ENCODE data around the gene PML.

The PML gene

GRCh38 chr15:74013374-74013894 is 18.9 kb downstream of the PML start:
- no peak for DNase-seq

DNA sequence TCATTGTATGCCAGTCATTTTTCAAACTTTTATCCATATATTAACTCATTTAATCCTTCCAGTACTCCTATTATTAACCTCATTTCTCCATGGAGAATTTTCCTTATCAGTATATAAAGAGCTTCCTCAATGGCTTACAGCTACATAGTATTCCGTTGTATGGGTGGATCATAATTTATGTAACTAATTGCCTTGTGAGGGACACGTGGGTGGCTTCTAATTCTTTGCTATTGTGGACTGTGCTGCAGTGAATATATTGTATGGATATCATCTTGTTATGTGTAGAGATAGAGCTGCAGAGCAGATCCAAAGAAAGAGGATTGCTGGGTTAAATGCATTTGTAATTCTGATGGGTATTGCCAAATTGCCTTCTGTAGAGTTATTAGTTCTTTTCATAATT is 25.2 kb downstream of the PML start:
- DNase-seq: no peak

DNA sequence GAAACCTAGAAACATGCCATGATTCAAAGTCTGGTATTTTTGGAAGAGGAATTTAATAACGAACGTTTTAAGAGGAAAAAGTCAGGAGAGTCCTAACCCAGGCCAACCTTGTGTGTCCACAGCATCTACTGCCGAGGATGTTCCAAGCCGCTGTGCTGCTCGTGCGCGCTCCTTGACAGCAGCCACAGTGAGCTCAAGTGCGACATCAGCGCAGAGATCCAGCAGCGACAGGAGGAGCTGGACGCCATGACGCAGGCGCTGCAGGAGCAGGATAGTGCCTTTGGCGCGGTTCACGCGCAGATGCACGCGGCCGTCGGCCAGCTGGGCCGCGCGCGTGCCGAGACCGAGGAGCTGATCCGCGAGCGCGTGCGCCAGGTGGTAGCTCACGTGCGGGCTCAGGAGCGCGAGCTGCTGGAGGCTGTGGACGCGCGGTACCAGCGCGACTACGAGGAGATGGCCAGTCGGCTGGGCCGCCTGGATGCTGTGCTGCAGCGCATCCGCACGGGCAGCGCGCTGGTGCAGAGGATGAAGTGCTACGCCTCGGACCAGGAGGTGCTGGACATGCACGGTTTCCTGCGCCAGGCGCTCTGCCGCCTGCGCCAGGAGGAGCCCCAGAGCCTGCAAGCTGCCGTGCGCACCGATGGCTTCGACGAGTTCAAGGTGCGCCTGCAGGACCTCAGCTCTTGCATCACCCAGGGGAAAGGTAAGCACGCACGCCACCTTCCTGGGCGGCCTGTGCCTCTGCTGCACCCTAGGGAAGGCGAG is 28.4 kb downstream of the PML start:
- DNase-seq: no peak

GRCh38 chr15:74024687-74025086 is 30.2 kb downstream of the PML start:
- DNase-seq: no peak

GRCh38 chr15:74025436-74025835 is 30.9 kb downstream of the PML start:
- no peak for DNase-seq

DNA sequence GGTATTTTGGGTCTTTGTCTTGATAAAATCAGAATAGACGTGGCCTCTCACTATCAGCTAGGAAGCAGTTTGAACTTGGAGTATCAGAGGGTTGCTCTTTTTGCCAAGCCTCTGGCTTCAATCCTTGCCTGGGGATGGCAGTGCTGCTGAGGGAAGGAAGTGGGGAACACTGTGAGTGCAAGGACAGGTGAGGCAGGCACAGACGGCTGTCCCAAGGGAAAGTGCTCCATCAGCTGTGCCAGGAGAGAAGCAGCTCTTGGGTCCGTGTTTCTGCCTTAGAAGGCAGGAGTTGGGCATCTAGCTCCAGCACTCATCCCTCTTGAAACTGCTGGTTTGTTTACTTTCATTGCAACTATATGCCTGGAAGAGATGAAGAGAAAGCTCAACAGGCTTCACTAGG is 33.2 kb downstream of the PML start:
- DNase-seq: no peak

DNA sequence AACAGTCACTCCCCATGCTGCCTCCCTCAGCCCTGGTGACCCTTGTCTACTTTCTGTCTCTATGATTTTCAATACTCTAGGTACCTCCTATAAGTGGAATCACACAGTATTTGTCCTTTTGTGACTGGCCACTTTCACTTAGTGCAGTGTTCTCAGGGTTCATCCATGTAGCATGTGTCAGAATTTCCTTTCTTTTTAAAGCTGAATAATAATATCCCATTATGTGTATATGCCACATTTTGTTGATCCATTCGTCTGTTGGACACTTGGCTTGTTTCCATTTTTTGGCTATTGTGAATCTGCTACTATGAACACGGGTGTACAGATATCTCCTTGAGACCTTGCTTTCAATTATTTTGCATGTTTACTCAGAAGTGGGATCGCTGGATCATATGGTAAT is 34.1 kb downstream of the PML start:
- no peak for DNase-seq

DNA sequence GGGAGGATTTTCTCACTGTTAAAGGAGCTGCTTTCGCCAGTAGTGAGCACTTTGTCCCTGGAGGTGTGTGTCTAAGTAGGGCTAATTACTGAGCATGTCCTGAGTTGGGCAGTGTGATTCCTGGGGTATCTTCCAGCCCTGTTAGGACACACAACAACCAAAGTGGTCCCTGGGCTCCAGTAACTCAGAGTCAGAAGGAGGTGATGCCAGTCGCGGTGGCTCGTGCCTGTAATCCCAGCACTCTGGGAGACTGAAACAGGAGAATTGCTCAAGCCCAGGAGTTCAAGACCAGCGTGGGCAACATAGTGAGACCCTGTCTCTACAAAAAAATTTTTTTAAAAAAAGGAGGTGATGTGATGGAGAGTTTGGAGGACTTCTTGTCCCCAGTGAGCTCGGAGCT is 37.5 kb downstream of the PML start:
- no peak for DNase-seq

DNA sequence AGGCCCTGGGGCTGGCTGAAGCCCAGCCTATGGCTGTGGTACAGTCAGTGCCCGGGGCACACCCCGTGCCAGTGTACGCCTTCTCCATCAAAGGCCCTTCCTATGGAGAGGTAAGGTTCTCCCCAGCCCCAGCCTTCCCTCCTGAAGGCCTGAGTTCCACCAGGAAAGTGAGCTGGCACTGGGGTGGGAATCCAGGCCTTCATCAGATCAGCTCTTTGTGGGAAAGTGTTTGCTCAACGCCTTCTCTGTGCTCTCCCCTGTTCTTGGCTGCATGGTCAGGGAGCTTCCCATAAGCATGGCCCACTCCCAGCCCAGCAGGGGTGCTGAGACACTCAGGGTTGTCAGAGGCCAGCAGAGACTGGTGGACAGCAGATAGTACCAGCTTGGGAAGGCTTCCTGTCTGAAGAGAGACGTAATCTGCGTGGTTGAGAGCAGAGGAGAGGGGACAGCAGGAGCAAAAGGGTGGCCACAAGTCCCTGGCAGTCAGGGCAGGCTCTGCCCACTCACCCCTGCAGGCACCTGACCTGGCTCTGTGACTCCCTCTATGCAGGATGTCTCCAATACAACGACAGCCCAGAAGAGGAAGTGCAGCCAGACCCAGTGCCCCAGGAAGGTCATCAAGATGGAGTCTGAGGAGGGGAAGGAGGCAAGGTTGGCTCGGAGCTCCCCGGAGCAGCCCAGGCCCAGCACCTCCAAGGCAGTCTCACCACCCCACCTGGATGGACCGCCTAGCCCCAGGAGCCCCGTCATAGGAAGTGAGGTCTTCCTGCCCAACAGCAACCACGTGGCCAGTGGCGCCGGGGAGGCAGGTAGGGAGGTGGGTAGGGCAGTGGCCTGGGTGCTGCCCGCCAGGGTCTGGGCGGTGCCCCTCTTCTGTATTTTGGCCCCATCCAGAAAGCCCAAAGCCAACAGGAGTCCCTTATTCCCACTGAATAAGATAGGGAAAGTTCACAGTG is 38.4 kb downstream of the PML start:
- no peak for DNase-seq

GRCh38 chr15:74034206-74034755 is 39.8 kb downstream of the PML start:
- no peak for DNase-seq

DNA sequence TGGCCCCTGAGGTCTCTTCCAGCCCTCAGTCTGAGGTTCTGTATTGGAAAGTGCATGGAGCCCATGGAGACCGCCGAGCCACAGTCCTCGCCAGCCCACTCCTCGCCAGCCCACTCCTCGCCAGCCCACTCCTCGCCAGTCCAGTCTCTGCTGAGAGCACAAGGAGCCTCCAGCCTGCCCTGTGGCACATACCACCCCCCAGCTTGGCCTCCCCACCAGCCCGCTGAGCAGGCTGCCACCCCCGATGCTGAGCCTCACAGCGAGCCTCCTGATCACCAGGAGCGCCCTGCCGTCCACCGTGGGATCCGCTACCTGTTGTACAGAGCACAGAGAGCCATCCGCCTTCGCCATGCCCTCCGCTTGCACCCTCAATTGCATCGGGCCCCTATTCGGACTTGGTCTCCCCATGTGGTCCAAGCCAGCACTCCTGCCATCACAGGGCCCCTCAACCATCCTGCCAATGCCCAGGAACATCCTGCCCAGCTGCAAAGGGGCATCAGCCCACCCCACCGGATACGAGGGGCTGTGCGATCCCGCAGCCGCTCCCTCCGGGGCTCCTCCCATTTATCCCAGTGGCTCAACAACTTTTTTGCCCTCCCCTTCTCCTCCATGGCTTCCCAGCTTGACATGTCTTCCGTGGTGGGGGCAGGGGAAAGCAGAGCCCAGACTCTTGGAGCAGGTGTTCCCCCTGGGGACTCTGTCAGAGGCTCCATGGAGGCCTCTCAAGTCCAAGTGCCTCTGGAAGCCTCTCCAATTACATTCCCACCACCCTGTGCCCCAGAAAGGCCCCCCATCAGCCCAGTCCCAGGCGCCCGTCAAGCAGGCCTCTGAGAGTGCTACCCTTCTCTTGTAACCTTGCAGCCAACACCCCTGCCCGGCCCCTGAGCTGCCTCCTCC is 40.9 kb downstream of the PML start:
- DNase-seq: no peak

- DNase-seq: no peak
Observed at GRCh38 chr15:74036271-74037170, 42.0 kb downstream of the PML start.

- no peak for DNase-seq
Observed at GRCh38 chr15:74037171-74038117, 42.9 kb downstream of the PML start.

DNA sequence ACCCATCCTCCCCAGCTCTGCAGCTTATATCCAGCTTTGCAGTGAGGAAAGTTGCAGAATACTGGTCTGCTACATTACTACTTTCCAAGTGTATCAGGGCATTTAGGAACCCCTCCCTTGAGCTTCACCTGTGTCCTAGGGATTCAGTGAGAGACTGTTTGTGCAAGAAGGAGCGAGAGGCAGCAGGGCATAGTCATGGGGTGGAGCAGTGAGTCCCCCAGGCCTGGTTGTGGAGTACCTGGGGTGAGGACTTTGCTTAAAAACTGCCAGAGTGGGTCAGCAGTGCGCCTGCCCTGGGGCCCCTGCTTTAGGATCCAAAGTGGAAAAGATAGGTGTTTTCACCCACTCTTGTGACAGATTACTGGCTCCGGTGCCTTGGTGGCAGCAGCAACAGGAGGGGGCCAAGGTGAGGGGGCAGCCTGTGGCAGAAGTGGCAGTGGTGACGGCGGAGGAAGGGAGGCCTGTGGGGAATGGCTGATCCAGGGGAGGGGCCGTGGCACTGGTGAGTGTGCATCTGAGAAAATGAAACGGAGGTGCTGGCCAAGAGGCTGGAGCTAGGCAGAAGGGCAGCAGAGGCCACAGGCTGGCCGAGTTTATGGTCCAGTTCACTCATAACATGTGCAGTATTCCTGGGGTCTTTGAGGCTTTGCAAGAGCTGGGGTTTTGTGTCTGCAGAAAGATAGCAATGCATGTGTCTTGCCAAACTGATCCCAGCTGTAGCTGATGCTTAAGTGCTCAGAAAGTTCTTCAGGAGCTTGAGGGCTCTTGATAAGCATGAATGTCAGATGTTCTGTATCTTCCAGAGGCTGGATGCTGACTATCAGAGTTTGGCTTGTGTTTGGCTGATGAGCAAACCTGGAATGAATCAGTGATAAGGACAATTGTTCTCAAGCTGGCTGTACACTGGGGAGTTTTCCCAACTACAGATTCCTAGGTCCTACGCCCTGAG is 44.5 kb downstream of the PML start:
- DNase-seq: no peak

- no peak for DNase-seq
Observed at GRCh38 chr15:74039656-74040010, 45.1 kb downstream of the PML start.

- no peak for DNase-seq
Observed at GRCh38 chr15:74040109-74040850, 45.8 kb downstream of the PML start.

- no peak for DNase-seq
Observed at GRCh38 chr15:74041311-74041756, 46.8 kb downstream of the PML start.

GRCh38 chr15:74041777-74042435 is 47.4 kb downstream of the PML start:
- no peak for DNase-seq
